HTERT RPE-1 (cell line): ENCODE results near the gene USP30.
"Not testable (repeated sequence)": the region's sequence is repeated elsewhere in the genome, so short reads cannot be mapped to it uniquely, and the experiment has no call there.

Experiments used
- in situ Hi-C: fragments of 300-500 bp; cut with MboI; formaldehyde crosslinking; loops from 4 replicates; pipeline ENCODE4 v1.14.3; 2020; ENCODE audit warnings: low sequenced_read_pairs

The USP30 gene

GRCh38 chr12:109049794-109050193, 2.6 kb upstream of the USP30 start:
- in situ Hi-C loops = not testable (repeated sequence)

GRCh38 chr12:109052097-109052413, 321 bp upstream of the USP30 start:
- in situ Hi-C loops = no loop called here

GRCh38 chr12:109053382-109054123, 1.2 kb downstream of the USP30 start:
- in situ Hi-C loops = no loop called here

- in situ Hi-C loops = not testable (repeated sequence)
These were observed 1.7 kb downstream of the USP30 start for GRCh38 chr12:109054124-109054513.

- in situ Hi-C loops = no loop called here
These were observed 2.1 kb downstream of the USP30 start for GRCh38 chr12:109054520-109054919.

- in situ Hi-C loops = no loop called here
These were observed 4.5 kb downstream of the USP30 start for GRCh38 chr12:109056891-109057290.

GRCh38 chr12:109057376-109057775, 5.0 kb downstream of the USP30 start:
- in situ Hi-C loops = no loop called here

GRCh38 chr12:109058773-109059172, 6.4 kb downstream of the USP30 start:
- in situ Hi-C loops = no loop called here

- in situ Hi-C loops = no loop called here
These were observed 11.8 kb downstream of the USP30 start for GRCh38 chr12:109064143-109064542.

- in situ Hi-C loops = no loop called here
These were observed 12.9 kb downstream of the USP30 start for GRCh38 chr12:109065154-109065852.

GRCh38 chr12:109065853-109066193, 13.4 kb downstream of the USP30 start:
- in situ Hi-C loops = no loop called here

- in situ Hi-C loops = no loop called here
These were observed 17.2 kb downstream of the USP30 start for GRCh38 chr12:109069307-109070271.

GRCh38 chr12:109074866-109075265, 22.5 kb downstream of the USP30 start:
- in situ Hi-C loops = no loop called here

- in situ Hi-C loops = no loop called here
These were observed 30.4 kb downstream of the USP30 start for GRCh38 chr12:109082751-109083150.

GRCh38 chr12:109084425-109084824, 32.0 kb downstream of the USP30 start:
- in situ Hi-C loops = no loop called here

- in situ Hi-C loops = no loop called here
These were observed 33.2 kb downstream of the USP30 start for GRCh38 chr12:109085590-109085989.

- in situ Hi-C loops = no loop called here
These were observed 34.9 kb downstream of the USP30 start for GRCh38 chr12:109087250-109087649.

- in situ Hi-C loops = no loop called here
These were observed 36.4 kb downstream of the USP30 start for GRCh38 chr12:109088818-109089217.

- in situ Hi-C loops = no loop called here
These were observed 37.3 kb downstream of the USP30 start for GRCh38 chr12:109089683-109090082.

GRCh38 chr12:109092497-109093021, 40.2 kb downstream of the USP30 start:
- in situ Hi-C loops = no loop called here
